ENCODE measurements around the gene C16orf46.
A peak's percentile ranks its signal among the peaks of the same experiment; 100 is the strongest.

The C16orf46 gene

GRCh38 chr16:81097230-81097629 lies 20.2 kb upstream of the C16orf46 start:
- peak overlapping the region; percentile 78; the same call in 1 of the 2 replicates for H3K4me2 ChIP-seq (ENCODE audit: low read length)
- H3K4me3 ChIP-seq (ENCODE audit: low read length): no peak overlapping the region
- H3K27me3 ChIP-seq (ENCODE audit: low read depth, low read length): no peaks in the 10 kb centered on the region
- no peak for TF ChIP-seq EZH2phosphoT487 (IDR thresholded peaks at IDR 0.05; ENCODE audit: low read depth)
- TF ChIP-seq CTCF (IDR thresholded peaks at IDR 0.05; ENCODE audit: low read depth, low read length): no peak
- H4K20me1 ChIP-seq (ENCODE audit: insufficient read depth, low read length): no peaks in the 10 kb centered on the region
- H3K9me3 ChIP-seq (ENCODE audit: insufficient read depth, low read length): no peaks in the 10 kb centered on the region
- H3K27ac ChIP-seq (ENCODE audit: low read length): no peak overlapping the region
- peak overlapping the region; percentile 7; the same call in 1 of the 2 replicates for H2AFZ ChIP-seq (ENCODE audit: low read depth, low read length)
- H3K36me3 ChIP-seq (replicated peaks; ENCODE audit: low read depth, low read length): no peaks in the 10 kb centered on the region
- H3K79me2 ChIP-seq (ENCODE audit: low read length): peaks cover 34% of the 10 kb centered on the region
- peaks cover 16% of the 10 kb centered on the region for H3K4me1 ChIP-seq (ENCODE audit: low read length)
- H3K9ac ChIP-seq (ENCODE audit: low read length): no peak overlapping the region

- Histone ChIP-seq H3K9me3 (ENCODE audit: insufficient read depth, low read length) (no peaks in the 10 kb centered on the region), H3K79me2 (ENCODE audit: low read length) (peaks cover 39% of the 10 kb centered on the region), H3K4me3 (ENCODE audit: low read length) (peak overlapping the region; percentile 65), H3K27me3 (ENCODE audit: low read depth, low read length) (no peaks in the 10 kb centered on the region), H3K4me2 (ENCODE audit: low read length) (peak overlapping the region; percentile 78), H4K20me1 (ENCODE audit: insufficient read depth, low read length) (no peaks in the 10 kb centered on the region), H3K36me3 (replicated peaks; ENCODE audit: low read depth, low read length) (no peaks in the 10 kb centered on the region), H3K27ac (ENCODE audit: low read length) (no peak overlapping the region), H3K4me1 (ENCODE audit: low read length) (peaks cover 16% of the 10 kb centered on the region), H2AFZ (ENCODE audit: low read depth, low read length) (peak overlapping the region; percentile 93), H3K9ac (ENCODE audit: low read length) (no peak overlapping the region)
- TF ChIP-seq CTCF (IDR thresholded peaks at IDR 0.05; ENCODE audit: low read depth, low read length) (no peak), EZH2phosphoT487 (IDR thresholded peaks at IDR 0.05; ENCODE audit: low read depth) (no peak)
Measured at GRCh38 chr16:81096715-81097208, 19.7 kb upstream of the C16orf46 start.

GRCh38 chr16:81095953-81096714 lies 19.1 kb upstream of the C16orf46 start, which contains the start of gene GCSH:
Gene GCSH (minus strand): TSS chr16:81096395. CDS start chr16:81096278, 117 bp downstream.
- Histone ChIP-seq H4K20me1 (ENCODE audit: insufficient read depth, low read length) (no peaks in the 10 kb centered on the region), H3K27ac (ENCODE audit: low read length) (no peak within 1 kb of the TSS), H3K4me2 (ENCODE audit: low read length) (peak within 1 kb of the TSS; percentile 80), H3K79me2 (ENCODE audit: low read length) (peaks cover 45% of the 10 kb centered on the region), H3K36me3 (replicated peaks; ENCODE audit: low read depth, low read length) (no peaks in the 10 kb centered on the region), H3K4me3 (ENCODE audit: low read length) (peak within 1 kb of the TSS; percentile 89), H3K27me3 (ENCODE audit: low read depth, low read length) (no peaks in the 10 kb centered on the region), H3K9me3 (ENCODE audit: insufficient read depth, low read length) (no peaks in the 10 kb centered on the region), H3K4me1 (ENCODE audit: low read length) (peaks cover 16% of the 10 kb centered on the region), H3K9ac (ENCODE audit: low read length) (peak within 1 kb of the TSS; percentile 80), H2AFZ (ENCODE audit: low read depth, low read length) (peak within 1 kb of the TSS; percentile 93)
- no peak for TF ChIP-seq CTCF (IDR thresholded peaks at IDR 0.05; ENCODE audit: low read depth, low read length)
- no peak for TF ChIP-seq EZH2phosphoT487 (IDR thresholded peaks at IDR 0.05; ENCODE audit: low read depth)

- Histone ChIP-seq H4K20me1 (ENCODE audit: insufficient read depth, low read length) (no peaks in the 10 kb centered on the region), H3K4me2 (ENCODE audit: low read length) (peak overlapping the region; percentile 80), H3K27ac (ENCODE audit: low read length) (no peak overlapping the region), H3K4me1 (ENCODE audit: low read length) (peaks cover 16% of the 10 kb centered on the region), H3K9me3 (ENCODE audit: insufficient read depth, low read length) (no peaks in the 10 kb centered on the region), H2AFZ (ENCODE audit: low read depth, low read length) (peak overlapping the region; percentile 73; the same call in 1 of the 2 replicates), H3K4me3 (ENCODE audit: low read length) (peak overlapping the region; percentile 89), H3K79me2 (ENCODE audit: low read length) (peaks cover 48% of the 10 kb centered on the region), H3K27me3 (ENCODE audit: low read depth, low read length) (no peaks in the 10 kb centered on the region), H3K9ac (ENCODE audit: low read length) (peak overlapping the region; percentile 80), H3K36me3 (replicated peaks; ENCODE audit: low read depth, low read length) (peaks cover 2% of the 10 kb centered on the region)
- TF ChIP-seq CTCF (IDR thresholded peaks at IDR 0.05; ENCODE audit: low read depth, low read length) (no peak), EZH2phosphoT487 (IDR thresholded peaks at IDR 0.05; ENCODE audit: low read depth) (no peak)
Measured at GRCh38 chr16:81095653-81095952, 18.6 kb upstream of the C16orf46 start.
